HL-60/S4 treated with retinoic acid at 250 ng/mL for 4 days and 3 days (cell line): ENCODE measurements around the gene LEAP2.

Source experiments
- in situ Hi-C: fragments of 300-500 bp; cut with MboI; formaldehyde crosslinking; loops from 2 replicates; pipeline ENCODE4 v1.7.0; 2022; ENCODE audit warnings: low sequenced_read_pairs

Gene LEAP2

DNA sequence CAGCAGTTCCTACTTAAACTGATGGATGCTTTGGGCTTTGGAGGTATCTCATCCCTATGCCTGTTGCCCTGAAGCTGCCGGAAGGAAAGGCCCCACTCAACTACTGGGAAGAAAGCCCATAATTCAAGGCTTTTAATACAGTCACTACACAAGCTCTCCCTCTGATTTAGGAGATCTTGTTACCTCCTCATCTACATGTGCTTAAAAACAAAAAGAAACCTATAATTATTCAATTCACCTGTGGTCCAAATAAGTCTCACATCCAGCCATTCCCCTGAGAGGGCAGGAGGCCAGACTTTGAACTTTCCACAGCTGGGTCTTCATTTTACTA, 715 bp upstream of the LEAP2 start:
- in situ Hi-C loops = no loop called here

DNA sequence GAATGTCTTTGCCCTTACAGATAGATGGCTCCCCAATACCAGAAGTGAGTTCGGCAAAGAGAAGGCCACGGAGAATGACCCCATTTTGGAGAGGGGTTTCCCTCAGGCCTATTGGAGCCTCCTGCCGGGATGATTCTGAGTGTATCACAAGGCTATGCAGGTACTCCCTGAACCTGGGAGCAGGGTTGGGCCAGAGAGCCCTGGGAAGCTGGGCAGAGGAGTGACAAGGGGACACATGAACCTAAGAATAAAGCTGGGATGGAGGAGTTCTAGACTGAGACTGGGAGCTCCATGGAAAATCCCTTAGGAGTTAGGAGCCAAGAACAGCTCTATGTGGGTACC, 433 bp downstream of the LEAP2 start:
- in situ Hi-C loops = no loop called here

GRCh38 chr5:132876020-132876759, 2.7 kb downstream of the LEAP2 start:
- in situ Hi-C loops = no loop called here

GRCh38 chr5:132877466-132877865, 4.0 kb downstream of the LEAP2 start:
- in situ Hi-C loops = no loop called here

GRCh38 chr5:132877938-132878337, 4.5 kb downstream of the LEAP2 start:
- in situ Hi-C loops = no loop called here

GRCh38 chr5:132883261-132883834, 9.9 kb downstream of the LEAP2 start:
- in situ Hi-C loops = no loop called here

DNA sequence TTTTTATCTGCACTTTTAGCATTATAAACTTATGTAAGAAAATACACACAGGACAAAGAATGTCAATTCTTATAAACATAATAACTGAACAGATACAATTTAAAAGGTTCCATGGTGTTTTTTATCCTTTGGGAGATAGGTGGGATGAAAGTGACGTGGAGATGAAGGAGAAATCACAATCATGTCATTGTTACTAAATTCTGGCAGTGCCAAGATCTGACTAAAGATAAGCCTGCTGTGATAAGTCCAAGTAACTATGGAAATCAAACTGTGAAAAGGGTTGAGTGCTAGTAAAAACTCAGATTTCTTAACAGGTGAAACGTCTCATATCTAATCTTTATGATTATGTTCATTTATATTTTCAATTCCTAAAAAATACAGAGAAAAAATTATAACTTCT, 11.1 kb downstream of the LEAP2 start:
- in situ Hi-C loops = no loop called here

GRCh38 chr5:132886064-132886823, 12.8 kb downstream of the LEAP2 start:
- in situ Hi-C loops = no loop called here

GRCh38 chr5:132887283-132887682, 13.8 kb downstream of the LEAP2 start:
- in situ Hi-C loops = no loop called here

DNA sequence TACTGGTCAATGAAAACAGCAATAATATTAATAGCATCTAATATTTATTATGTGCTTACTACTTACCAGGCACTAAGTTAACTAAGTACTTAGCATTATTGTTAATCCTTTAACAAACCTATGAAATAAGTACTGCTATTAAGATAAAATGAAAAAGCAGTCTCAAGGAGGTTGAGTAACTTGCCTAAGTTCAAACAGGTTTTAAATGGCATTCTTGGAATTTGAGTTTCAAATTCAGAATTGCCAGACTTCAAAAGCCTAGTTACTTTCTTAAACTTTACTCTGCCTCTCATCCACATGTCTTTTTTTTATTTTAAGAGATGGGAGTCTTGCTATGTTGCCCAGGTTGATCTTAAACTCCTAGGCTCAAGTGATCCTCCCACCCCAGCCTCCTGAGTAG, 16.0 kb downstream of the LEAP2 start:
- in situ Hi-C loops = no loop called here

GRCh38 chr5:132890817-132891216, 17.3 kb downstream of the LEAP2 start:
- in situ Hi-C loops = no loop called here

DNA sequence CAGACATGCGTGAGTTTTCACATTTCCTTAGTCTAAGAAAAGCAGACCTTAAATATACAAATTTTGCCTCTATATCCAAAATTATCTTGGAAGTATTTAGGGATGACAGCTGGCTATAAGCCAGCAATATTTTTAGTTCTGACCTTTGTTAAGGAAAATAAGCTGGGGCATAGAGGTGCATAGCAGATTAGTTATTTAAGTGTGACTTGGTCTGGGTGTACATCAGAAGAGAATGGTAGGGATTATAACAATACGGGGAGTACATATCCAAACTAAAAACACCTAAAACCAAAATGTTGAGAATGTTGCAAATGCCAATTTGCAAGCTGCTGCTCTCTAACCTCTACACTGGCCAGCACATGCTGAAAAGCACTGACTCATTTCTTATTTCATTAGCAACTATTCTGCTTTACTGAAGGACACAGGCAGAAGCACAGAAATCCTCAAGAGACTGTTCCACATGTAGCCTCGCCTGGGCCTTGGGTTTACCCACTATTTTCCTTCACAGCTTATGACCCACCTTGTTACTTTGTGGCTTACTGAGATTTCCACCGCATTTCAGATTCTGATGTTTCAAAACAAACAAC, 22.3 kb downstream of the LEAP2 start:
- in situ Hi-C loops = no loop called here

- in situ Hi-C loops = no loop called here
Observed at GRCh38 chr5:132896685-132897084, 23.2 kb downstream of the LEAP2 start.

DNA sequence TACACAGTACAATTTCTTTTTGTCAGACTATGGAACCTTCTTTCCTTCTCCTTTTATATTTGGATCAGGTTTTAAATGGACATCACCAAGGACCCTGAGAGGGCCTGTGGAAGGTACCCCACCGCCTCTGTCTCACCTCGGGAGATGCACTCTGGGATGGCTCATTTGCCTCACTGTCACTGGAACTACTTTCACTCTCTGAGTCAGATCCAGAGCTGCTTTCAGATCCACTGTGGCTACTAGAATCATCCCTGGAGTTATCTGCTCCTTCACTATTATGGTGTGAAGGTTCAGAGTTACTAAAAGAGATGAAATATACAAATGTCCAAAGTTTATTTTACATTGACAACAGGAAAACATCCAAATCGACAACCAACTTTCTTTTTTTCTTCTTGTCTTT, 24.6 kb downstream of the LEAP2 start:
- in situ Hi-C loops = no loop called here

DNA sequence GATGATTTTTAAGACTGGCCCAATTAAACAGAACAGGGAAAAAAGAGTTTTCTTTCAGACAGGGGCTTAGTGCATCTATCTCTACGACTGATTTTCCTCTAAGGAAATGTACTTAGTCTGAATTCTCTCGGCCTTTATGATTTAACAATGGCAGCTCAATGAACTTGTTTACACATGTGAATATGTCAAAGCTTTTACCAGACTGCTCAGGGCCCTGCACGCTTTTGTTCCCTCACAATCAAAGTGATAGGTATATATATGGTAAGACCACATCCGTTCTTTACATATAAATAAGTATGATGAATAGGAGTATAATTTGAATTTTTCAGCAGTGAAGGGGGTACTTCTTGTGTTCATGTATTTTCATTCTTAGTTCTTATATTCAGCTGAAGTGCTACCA, 27.6 kb downstream of the LEAP2 start:
- in situ Hi-C loops = no loop called here

GRCh38 chr5:132901730-132902129, 28.3 kb downstream of the LEAP2 start:
- in situ Hi-C loops = no loop called here

DNA sequence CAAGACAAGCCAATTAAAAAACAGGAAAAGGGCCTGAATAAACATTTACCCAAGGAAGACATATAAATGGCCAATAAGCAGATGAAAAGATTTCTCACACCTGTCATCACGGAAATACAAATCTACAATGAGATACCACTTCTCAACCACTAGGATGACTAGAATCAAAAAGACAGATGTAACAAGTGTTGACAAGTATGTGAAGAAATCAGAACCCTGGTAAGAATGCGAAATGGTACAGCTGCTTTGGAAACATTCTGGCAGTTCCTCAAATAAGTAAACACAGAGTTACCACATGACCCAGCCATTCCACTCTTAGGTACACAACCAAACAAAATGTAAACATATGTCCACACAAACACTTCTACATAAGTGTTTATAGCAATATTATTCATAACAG, 32.5 kb downstream of the LEAP2 start:
- in situ Hi-C loops = no loop called here

DNA sequence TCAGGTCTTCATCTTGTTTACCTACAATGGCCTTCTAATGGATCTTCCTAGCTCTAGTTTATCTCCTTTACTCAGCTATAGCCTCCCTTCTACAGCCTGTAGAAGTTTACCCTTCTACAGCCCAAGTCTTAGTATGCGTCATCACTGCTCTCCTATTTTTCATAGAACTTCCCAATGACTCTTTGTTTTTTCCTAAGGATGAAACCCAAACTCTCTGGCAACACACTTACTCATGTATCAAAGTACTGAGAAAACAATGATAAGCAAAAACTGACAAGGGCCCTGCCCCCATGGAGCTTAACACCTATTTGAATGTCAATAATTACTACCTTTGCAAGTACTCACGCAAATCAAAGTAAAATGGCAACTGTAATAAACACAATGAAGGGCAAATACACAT, 33.7 kb downstream of the LEAP2 start:
- in situ Hi-C loops = no loop called here

DNA sequence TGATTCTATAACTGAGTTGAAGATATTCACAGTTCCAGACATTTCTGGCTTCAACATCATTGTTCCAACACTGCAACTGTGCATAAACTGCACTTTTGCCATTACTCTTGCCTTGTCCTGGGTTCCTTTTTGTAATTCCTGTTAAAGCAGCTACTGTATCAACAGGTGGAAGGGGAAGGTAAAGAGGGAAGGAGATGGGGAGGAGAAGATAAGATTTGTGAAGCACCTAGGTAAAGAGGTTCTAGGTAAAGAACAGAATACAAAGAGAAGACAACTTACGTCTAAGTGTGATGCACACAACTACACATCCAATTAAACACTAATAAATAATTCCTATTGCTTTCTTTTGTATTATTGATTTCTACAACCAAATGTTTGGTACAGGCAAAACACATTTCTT, 36.2 kb downstream of the LEAP2 start:
- in situ Hi-C loops = no loop called here

- in situ Hi-C loops = no loop called here
Observed at GRCh38 chr5:132915681-132916080, 42.2 kb downstream of the LEAP2 start.

DNA sequence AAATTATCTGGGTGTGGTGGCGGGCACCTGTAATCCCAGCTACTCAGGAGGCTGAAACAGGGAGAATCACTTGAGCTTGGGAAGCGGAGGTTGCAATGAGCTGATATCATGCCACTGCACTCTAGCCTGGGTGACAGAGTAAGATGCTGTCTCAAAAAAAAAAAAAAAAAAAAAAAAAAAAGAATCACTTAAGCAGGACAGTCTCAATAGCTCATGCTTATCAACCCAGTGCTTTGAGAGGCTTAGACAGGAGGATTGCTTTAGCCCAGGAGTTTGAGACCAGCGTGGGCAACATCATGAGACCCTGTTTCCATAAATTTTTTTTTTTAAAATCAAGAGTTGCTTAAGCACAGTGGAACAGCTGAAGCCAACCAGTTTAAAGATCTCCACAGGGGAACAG, 42.6 kb downstream of the LEAP2 start:
- in situ Hi-C loops = no loop called here
